ENCODE data around the gene THRA.
A peak's percentile ranks its signal among the peaks of the same experiment; 100 is the strongest.

The THRA gene

DNA sequence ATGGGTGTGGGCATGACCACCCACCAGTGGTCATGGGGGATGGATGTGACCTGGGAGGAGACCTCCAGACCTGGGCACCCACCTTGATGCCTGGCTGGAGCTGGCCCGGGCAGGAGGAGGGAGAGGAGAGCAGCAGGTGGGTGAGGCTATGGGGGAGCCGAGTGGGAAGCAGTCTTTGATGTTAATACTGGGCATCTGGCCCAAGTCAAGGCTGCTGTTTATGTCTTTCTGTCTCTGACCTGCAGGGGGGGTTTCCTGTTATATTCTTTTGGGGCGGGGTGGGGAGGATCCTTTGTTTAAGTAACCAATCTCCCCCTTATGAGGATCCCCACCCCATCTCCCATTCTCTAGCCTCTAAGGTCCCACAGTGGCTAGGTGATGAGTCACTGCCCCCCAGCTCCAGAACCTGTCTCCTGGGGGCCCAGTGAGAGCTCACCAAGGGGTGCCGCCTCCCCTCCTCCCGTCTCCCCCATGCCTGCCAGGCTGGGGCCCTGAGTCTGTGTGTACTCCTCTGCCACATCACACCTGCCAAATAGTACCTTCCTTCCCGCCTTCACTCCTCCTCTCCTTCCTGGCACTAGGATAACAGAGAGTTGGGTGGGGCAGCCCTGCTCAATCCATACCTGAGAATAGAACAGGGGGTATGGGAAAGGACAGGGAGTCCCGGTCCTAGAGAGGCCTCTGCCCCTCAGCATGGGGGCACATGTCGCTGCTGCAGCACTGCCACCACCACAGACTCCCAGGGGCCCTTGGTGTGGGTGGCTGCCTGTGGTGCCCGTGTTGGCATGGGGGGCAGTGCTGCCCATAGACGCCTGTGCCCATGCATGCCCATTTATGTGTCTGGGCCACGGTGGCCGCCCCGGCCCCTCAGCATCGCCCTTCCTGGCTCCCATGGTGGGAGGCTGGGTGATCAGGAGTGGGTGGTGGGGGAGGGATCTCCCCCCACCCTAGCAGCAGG is 7.3 kb downstream of the THRA start:
- peak; percentile 52 for DNase-seq (ENCODE audit: low read depth, low spot score)
- no peak overlapping the region for H3K4me3 ChIP-seq (ENCODE audit: low read depth, low read length)
- in situ Hi-C loops (cut with HindIII; ENCODE audit: low sequenced_read_pairs): loop anchor here (25.0 kb wide), 1 partner anchor 117 kb away; the partner anchor contains the start of gene RAPGEFL1
- TF ChIP-seq, protein P1, sequence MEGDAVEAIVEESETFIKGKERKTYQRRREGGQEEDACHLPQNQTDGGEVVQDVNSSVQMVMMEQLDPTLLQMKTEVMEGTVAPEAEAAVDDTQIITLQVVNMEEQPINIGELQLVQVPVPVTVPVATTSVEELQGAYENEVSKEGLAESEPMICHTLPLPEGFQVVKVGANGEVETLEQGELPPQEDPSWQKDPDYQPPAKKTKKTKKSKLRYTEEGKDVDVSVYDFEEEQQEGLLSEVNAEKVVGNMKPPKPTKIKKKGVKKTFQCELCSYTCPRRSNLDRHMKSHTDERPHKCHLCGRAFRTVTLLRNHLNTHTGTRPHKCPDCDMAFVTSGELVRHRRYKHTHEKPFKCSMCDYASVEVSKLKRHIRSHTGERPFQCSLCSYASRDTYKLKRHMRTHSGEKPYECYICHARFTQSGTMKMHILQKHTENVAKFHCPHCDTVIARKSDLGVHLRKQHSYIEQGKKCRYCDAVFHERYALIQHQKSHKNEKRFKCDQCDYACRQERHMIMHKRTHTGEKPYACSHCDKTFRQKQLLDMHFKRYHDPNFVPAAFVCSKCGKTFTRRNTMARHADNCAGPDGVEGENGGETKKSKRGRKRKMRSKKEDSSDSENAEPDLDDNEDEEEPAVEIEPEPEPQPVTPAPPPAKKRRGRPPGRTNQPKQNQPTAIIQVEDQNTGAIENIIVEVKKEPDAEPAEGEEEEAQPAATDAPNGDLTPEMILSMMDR (IDR thresholded peaks at IDR 0.05; ENCODE audit: low read depth, low read length): peak; percentile 34

DNA sequence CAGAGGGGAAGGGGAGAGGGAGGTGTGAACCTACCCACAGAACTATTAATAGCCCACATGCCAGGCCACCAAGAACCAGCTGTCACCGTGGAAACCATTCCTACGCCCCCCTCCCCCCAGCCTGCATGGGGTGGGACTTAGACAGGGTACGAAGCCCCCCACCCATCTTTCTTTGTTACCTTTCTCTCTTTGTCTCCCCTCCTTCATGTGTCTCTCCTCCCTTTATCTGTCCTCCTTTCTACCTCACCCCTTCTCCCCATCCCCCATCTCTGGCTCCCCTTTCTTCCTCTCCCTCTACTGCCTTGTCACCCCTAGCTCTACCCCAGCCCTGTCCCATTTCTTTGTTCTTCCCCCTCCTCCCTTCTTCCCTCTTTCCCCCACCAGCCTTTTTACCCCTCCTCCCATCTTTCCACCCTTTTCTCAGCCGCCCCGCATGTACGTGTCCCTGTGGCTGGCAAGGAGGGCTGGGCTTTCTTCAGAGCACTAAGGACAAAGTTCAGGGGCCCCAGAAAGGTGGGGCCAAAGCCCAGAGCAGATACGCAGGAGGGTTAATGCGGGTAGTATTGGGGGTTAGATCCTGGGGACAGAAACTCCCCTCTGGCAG is 8.0 kb downstream of the THRA start:
- DNase-seq (ENCODE audit: low read depth, low spot score): no peak
- TF ChIP-seq, protein P1 (IDR thresholded peaks at IDR 0.05; ENCODE audit: low read depth, low read length): no peak
- H3K4me3 ChIP-seq (ENCODE audit: low read depth, low read length): no peak overlapping the region
- in situ Hi-C loops (cut with HindIII; ENCODE audit: low sequenced_read_pairs): loop anchor here (25.0 kb wide), 1 partner anchor 116 kb away; the partner anchor contains the start of gene RAPGEFL1

DNA sequence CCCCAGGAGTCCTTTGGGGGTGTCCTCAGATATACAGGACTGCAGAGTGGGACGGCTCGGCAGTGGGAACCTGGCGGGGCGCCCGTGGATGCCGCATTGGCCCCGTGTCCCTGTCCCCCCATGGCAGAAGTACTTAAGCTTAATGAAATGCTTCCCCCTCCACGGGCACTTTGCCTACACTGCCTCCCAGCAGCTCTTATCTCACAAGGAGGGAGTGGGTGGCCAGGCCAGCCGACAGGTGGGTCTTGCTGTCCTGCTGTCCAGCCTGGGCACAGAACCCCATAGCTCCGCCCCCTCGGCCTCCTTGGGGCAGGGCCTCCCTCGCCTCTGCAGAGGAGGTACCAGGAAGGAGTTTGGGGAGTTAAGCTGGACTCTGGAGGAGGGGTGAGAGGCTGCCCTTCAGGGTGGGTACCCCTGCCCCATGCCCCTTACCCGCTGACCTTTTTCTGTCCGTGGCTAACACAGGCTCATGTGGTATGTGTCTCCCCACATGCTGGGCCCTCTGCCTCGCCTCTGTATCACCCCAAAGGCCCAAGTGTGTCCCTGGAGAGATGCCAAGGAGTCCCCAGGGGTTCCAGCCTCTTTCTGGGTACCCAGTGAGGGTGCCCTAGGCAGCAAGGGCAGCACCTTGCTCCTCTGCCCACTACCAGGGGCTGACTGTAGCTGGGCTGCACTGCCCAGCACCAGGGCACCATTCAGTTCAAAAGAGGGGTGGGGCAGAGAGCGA is 8.7 kb downstream of the THRA start:
- TF ChIP-seq, protein P1 (IDR thresholded peaks at IDR 0.05; ENCODE audit: low read depth, low read length): no peak
- H3K4me3 ChIP-seq (ENCODE audit: low read depth, low read length): no peak overlapping the region
- in situ Hi-C loops (cut with HindIII; ENCODE audit: low sequenced_read_pairs): loop anchor here (25.0 kb wide), 1 partner anchor 116 kb away; the partner anchor contains the start of gene RAPGEFL1
- no peak for DNase-seq (ENCODE audit: low read depth, low spot score)

DNA sequence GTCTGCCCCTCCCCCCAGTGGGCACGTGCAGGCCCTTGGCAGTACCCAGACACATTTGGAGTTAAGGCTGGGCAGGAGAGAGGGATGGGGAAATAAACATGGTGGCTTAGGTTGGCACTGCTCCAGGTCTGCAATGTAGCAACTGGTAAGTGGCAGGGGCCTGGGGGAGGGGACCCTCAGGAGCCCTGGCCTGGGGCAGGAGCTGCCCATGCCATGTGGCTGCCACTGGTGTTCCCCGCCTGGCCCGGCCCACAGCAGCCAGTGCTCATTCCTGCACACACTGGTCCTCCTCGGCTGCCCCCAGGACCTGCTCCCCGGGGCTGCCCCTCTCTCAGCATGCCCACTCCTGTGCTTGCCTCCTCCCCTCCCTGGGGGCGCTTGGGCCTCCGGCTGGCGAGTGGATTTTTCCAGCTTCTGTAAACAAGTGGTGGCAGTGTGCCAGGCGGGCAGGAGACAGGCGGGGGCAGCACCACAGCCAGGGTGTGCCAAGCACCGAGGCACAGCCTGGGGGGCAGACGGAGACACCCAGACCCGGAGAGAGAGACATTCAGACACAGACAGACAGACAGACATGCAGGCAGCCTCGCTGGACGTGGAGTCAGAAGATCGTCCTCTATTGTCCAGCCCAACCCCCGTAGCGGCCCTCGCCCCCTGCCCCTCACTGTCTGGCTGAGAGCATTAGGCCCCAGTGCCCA is 9.4 kb downstream of the THRA start:
- TF ChIP-seq, protein P1 (IDR thresholded peaks at IDR 0.05; ENCODE audit: low read depth, low read length): no peak
- DNase-seq (ENCODE audit: low read depth, low spot score): no peak
- in situ Hi-C loops (cut with HindIII; ENCODE audit: low sequenced_read_pairs): loop anchor here (25.0 kb wide), 1 partner anchor 115 kb away; the partner anchor contains the start of gene RAPGEFL1
- no peak overlapping the region for H3K4me3 ChIP-seq (ENCODE audit: low read depth, low read length)

DNA sequence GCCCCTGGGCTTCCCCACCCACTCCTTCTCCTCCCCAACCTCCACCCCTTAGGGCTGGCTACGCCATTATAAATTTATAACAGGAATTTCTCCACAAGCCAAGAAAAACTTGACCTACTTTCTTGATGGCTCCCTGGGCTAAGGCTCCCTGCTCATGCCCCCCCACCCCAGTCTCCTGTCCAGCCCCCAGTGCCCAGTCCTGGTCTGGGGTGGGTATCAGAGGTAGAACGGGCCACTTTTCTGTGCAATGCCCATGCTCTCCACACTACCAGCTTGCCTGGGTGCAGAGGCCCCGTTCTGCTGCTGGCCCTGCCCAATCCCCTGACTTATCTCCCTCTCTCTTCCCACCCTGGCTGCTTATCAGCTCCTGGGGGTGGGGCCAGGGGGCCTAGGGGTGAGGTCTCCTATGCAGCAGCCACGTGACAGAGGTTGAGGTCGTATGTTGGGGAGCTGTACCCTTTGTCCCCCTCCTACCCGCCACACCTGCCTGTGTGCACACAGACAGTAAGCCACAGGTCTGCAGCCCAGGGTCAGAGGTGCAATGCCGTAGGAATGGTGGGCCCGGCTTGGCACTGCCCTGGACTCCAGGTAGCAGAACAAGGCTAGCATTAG is 10.1 kb downstream of the THRA start:
- no peak for DNase-seq (ENCODE audit: low read depth, low spot score)
- TF ChIP-seq, protein P1 (IDR thresholded peaks at IDR 0.05; ENCODE audit: low read depth, low read length): no peak
- no peak overlapping the region for H3K4me3 ChIP-seq (ENCODE audit: low read depth, low read length)
- in situ Hi-C loops (cut with HindIII; ENCODE audit: low sequenced_read_pairs): loop anchor here (25.0 kb wide), 1 partner anchor 114 kb away; the partner anchor contains the start of gene RAPGEFL1
